BLaER1 treated with 17β-estradiol and CSF1 and Interleukin-3, amounts not matched to agents 10 nM and 100 nM (cell line): ENCODE results near the gene SOBP.

ENCODE experiments used
- H3K27ac ChIP-seq, 11 experiments: shearing (Covaris generic); formaldehyde crosslinking; 2 replicates each; pipeline ENCODE4 v1.8.1; 2022
- H3K27me3 ChIP-seq, 11 experiments: shearing (Covaris generic); formaldehyde crosslinking; 2 replicates each; pipeline ENCODE4 v1.8.1; 2022
- H3K36me3 ChIP-seq, 11 experiments: shearing (Covaris generic); formaldehyde crosslinking; 2 replicates each; pipeline ENCODE4 v1.8.1; 2022
- H3K4me1 ChIP-seq, 10 experiments: shearing (Covaris generic); formaldehyde crosslinking; 2 replicates each; pipeline ENCODE4 v1.8.1; 2022
- H3K4me2 ChIP-seq, 11 experiments: shearing (Covaris generic); formaldehyde crosslinking; 2 replicates each; pipeline ENCODE4 v1.8.1; 2022
- H3K4me3 ChIP-seq, 10 experiments: shearing (Covaris generic); formaldehyde crosslinking; 2 replicates each; pipeline ENCODE4 v1.8.1; 2022
- H3K9ac ChIP-seq, 11 experiments: shearing (Covaris generic); formaldehyde crosslinking; 2 replicates each; pipeline ENCODE4 v1.8.1; 2022
- H3K9me3 ChIP-seq, 11 experiments: shearing (Covaris generic); formaldehyde crosslinking; replicated peaks in 1 of 11; 2 replicates each; pipeline ENCODE4 v1.8.1; 2022
- H4K20me1 ChIP-seq, 11 experiments: shearing (Covaris generic); formaldehyde crosslinking; 2 replicates each; pipeline ENCODE4 v1.8.1; 2022
- Cebpa-rat ChIP-seq, 11 experiments: shearing (Covaris generic); IDR thresholded peaks; 2 replicates each; pipeline ENCODE4 v1.8.1; 2022

Gene SOBP

DNA sequence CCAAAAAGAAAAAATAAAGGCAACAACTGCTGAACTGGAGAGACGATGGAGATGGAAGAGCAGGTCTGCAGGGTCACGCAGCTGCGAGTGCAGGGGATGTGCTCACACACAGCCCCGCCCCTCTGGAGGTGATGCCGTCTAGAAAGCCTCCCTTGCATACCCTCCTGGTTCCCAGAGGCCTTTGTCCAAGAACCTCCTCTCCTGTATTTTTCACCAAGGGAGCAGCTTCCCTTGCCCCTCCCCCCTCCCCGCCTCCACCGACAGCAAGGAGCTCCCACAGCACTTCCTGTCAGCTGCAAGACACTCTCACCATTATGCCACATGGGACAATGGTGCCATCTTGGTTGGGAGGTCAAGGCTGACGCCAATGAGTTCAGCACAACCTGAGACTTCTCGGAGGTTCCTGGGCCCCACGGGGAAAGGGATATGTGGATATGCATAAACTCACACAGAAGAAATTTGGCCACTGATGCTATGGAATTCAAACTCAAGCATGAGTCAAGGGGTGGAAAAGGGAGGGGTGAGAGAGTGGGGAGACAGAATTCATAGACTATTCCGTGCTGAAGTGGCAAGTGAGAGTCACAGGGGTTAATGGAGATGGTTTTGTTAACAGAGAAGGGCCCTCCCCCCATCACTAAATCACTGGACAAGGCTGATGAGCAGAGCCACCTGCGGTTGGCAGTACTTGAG is 201.3 kb downstream of the SOBP start:
- H3K9me3 ChIP-seq: peaks cover 0 to 22% (median 8%) of the 10 kb centered on the region in 11 experiments; a peak in 9 of 22 replicates
- H3K36me3 ChIP-seq: no peaks in the 10 kb centered on the region
- H3K4me1 ChIP-seq: peaks cover 9 to 26% (median 15%) of the 10 kb centered on the region in 10 experiments; a peak in 18 of 20 replicates
- peak overlapping the region; percentile 36 to 69 (median 59); a peak in 21 of 22 replicates for H3K4me2 ChIP-seq
- H4K20me1 ChIP-seq: no peaks in the 10 kb centered on the region
- no peak overlapping the region for H3K27ac ChIP-seq
- H3K27me3 ChIP-seq: no peaks in the 10 kb centered on the region
- no peak overlapping the region for H3K4me3 ChIP-seq
- no peak for TF ChIP-seq Cebpa-rat (IDR thresholded peaks at IDR 0.05)
- H3K9ac ChIP-seq: no peak overlapping the region

DNA sequence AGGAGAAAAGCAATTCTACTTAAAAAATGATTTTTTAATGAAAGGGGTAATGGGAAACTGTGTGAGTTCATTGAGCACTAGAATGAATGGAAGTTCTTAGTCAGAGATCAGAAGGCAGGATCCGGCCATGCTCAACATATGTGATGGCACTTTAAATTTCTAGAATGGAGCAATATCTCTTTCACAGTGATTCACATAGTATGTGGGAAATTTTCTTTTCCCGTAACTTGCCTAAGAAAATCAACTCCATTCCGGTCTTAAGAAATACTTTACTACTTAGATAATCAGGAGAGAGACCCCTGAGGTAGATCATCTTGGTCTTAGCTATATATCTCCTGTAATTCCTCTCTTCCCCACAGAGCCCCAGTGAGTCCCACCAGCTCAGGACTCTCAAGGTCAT is 202.4 kb downstream of the SOBP start:
- Histone ChIP-seq H3K4me2 (no peak overlapping the region), H3K36me3 (no peaks in the 10 kb centered on the region), H3K27ac (no peak overlapping the region), H3K9me3 (peaks cover 0 to 16% (median 4%) of the 10 kb centered on the region in 11 experiments; a peak in 9 of 22 replicates), H3K4me1 (peaks cover 9 to 26% (median 15%) of the 10 kb centered on the region in 10 experiments; a peak in 18 of 20 replicates), H3K4me3 (no peak overlapping the region), H4K20me1 (no peaks in the 10 kb centered on the region), H3K27me3 (no peaks in the 10 kb centered on the region), H3K9ac (no peak overlapping the region)
- TF ChIP-seq Cebpa-rat (IDR thresholded peaks at IDR 0.05): no peak

DNA sequence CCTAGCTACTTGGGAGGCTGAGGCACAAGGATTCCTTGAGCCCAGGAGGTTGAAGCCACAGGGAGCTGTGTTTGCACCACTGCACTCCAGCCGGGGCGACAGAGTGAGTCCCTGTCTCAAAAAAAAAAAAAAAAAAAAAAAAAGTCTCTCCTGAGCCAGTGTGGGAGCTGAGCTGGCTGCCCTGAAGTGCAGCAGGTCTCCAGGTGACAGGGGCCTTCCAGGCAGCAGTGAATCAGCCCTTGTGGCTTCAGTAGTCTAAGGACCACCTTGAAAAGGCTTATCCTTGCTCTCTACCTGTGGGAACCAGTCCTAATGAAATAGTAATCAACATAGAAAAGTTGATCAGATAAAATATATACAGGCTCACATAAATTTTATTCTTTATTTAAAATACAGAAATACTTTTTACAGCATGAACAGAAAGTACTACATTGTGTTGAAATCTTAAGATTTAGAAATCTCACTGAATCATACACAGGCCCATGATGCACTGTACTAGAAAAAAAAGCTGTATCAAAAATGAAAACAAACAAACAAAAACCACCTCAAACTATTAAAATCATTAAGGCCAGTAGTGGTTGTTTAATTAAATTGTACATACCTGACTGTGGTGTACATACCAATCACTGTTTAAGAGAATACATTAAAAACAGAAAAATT is 205.3 kb downstream of the SOBP start:
- no peak for TF ChIP-seq Cebpa-rat (IDR thresholded peaks at IDR 0.05)
- Histone ChIP-seq H3K9me3 (peaks cover 0 to 7% (median 0%) of the 10 kb centered on the region in 11 experiments; a peak in 3 of 22 replicates), H3K4me1 (peaks cover 9 to 24% (median 19%) of the 10 kb centered on the region in 10 experiments; a peak in 18 of 20 replicates), H3K4me2 (no peak overlapping the region), H3K4me3 (no peak overlapping the region), H3K27ac (no peak overlapping the region), H3K9ac (no peak overlapping the region), H3K36me3 (no peaks in the 10 kb centered on the region), H3K27me3 (no peaks in the 10 kb centered on the region; a peak in 1 of 22 replicates), H4K20me1 (no peaks in the 10 kb centered on the region)

DNA sequence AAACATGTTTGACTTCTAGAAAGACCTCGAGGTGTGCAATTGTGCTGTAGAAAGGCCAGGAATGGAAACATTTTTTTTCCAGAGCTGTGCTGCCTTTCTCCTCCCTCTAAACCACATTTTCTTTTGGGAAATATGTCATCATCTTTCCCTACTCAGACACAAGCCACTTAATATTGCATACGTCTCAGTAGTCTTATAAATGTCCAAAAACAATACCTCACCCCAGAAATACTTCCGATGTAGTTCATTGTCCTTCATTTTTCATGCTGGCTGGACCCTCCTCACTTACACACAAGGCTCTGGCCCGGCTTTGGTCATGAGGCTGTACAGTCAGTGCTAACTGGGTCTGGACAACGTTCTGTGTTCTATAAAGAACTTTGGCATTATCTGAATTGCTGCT is 207.8 kb downstream of the SOBP start:
- Histone ChIP-seq H3K36me3 (no peaks in the 10 kb centered on the region), H4K20me1 (no peaks in the 10 kb centered on the region), H3K9ac (no peak overlapping the region), H3K9me3 (peaks cover 0 to 7% (median 0%) of the 10 kb centered on the region in 11 experiments; a peak in 3 of 22 replicates), H3K27ac (no peak overlapping the region), H3K4me1 (peaks cover 0 to 12% (median 6%) of the 10 kb centered on the region in 10 experiments; a peak in 6 of 20 replicates), H3K27me3 (no peaks in the 10 kb centered on the region; a peak in 1 of 22 replicates), H3K4me2 (no peak overlapping the region), H3K4me3 (no peak overlapping the region)
- no peak; a peak in 1 of 22 replicates for TF ChIP-seq Cebpa-rat (IDR thresholded peaks at IDR 0.05)

DNA sequence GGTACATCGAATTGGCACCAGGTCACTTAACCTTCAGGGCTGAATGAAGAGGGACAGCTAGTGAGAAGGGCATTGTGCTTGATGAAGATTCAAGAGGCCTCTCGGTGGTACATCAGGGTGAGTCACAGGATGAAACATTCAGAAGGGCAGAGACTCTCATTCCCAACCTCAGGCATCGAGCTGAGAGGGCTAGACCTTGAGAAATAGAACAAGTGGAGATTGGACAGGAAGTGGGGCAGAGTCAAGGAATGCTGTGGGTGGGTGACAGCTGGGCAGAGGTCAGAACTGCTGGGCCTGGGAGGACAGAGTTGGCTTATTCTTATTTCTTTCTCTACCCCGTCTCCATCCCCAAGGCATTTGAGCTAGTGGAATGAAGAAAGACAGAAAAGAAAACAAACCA is 208.2 kb downstream of the SOBP start:
- Histone ChIP-seq H3K4me1 (peaks cover 0 to 12% (median 6%) of the 10 kb centered on the region in 10 experiments; a peak in 6 of 20 replicates), H3K27ac (no peak overlapping the region), H3K9ac (no peak overlapping the region), H3K27me3 (no peaks in the 10 kb centered on the region; a peak in 1 of 22 replicates), H3K4me3 (no peak overlapping the region), H4K20me1 (no peaks in the 10 kb centered on the region), H3K4me2 (no peak overlapping the region), H3K9me3 (peaks cover 0 to 7% (median 0%) of the 10 kb centered on the region in 11 experiments; a peak in 3 of 22 replicates), H3K36me3 (no peaks in the 10 kb centered on the region)
- no peak for TF ChIP-seq Cebpa-rat (IDR thresholded peaks at IDR 0.05)

DNA sequence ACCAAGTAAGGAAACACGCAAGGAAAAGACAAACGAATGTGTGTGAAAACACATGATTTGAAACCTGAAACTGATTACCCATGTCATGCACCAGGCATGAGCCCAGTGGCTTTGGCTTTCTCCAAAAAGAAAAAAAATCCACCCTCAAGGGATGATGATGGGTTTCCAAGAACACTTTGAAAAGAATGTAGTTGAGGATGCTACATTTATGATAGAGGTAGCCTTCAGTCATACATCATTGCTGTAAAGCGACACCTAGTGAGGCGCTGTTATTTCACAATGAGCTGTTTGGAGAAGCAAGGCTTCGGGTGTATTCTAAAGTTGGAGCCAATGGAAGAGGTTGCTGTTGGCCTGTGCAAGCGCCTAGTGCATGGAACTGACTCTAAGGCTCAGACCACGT is 209.3 kb downstream of the SOBP start:
- Histone ChIP-seq H3K4me2 (peak overlapping the region in 8 of 11 experiments; percentile 5 to 56 (median 32); a peak in 9 of 22 replicates), H3K9ac (no peak overlapping the region), H3K4me3 (no peak overlapping the region), H3K27ac (no peak overlapping the region), H3K36me3 (no peaks in the 10 kb centered on the region), H4K20me1 (no peaks in the 10 kb centered on the region), H3K4me1 (peaks cover 0 to 12% (median 6%) of the 10 kb centered on the region in 10 experiments; a peak in 6 of 20 replicates), H3K9me3 (no peaks in the 10 kb centered on the region; a peak in 1 of 22 replicates), H3K27me3 (no peaks in the 10 kb centered on the region; a peak in 1 of 22 replicates)
- no peak for TF ChIP-seq Cebpa-rat (IDR thresholded peaks at IDR 0.05)

DNA sequence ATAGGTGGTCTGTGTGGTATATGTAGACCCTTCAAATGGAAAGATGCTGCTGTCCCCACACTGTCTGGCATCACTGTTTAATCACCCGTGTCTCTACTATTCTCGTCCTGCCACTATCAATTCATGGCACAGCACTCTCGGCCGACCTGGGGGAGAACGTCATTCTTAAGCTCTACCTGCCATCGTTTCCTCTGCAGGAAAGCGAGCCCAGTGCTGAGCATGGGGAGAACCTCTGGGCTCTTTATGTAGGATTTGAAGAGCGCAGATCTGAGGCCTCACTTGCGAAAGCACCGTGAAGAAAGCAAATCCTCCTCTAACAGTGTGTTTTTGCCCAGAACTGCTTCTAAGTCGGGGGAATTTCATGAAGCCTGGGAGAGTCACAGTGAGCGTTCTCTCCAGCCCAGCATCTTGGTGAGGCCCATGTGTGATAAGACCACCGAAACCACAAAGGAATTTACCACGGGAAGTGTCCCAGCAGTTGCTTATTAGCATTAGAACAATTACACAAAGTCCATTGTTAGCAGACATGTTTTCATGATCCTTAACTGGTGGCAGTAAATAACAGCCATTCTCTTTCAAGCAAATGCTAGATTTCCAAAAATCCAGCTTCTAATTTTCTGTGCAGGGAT is 209.9 kb downstream of the SOBP start:
- Histone ChIP-seq H3K4me2 (peak overlapping the region in 8 of 11 experiments; percentile 5 to 56 (median 32); a peak in 13 of 22 replicates), H3K9me3 (no peaks in the 10 kb centered on the region), H3K9ac (no peak overlapping the region), H4K20me1 (no peaks in the 10 kb centered on the region), H3K27me3 (no peaks in the 10 kb centered on the region; a peak in 1 of 22 replicates), H3K36me3 (no peaks in the 10 kb centered on the region), H3K27ac (no peak overlapping the region), H3K4me1 (peaks cover 0 to 12% (median 6%) of the 10 kb centered on the region in 10 experiments; a peak in 6 of 20 replicates), H3K4me3 (no peak overlapping the region)
- no peak for TF ChIP-seq Cebpa-rat (IDR thresholded peaks at IDR 0.05)

DNA sequence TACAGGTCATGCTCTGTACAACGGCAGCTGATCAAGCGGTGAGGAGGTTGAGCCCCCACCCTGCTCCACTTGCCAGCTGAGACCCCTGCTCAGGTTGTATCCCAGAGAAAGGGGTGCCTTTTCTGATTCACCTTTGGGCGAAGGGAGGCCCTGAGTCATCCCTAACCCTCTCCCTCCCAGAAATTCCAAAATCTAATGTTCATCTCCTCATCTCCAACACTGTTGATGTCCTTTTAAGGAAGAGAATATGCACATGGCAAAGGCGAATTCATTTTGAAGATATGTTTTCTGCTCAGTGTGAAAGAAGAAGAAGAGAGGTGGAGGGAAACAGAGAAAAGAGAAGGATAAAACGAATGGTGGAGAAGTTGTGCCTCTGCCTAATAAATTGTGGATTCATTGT is 213.7 kb downstream of the SOBP start:
- Histone ChIP-seq H3K9me3 (no peaks in the 10 kb centered on the region), H4K20me1 (no peaks in the 10 kb centered on the region)
- no peak for TF ChIP-seq Cebpa-rat (IDR thresholded peaks at IDR 0.05)

More for the DNA sequence above, 213.7 kb downstream of the SOBP start:
- no peaks in the 10 kb centered on the region for H3K36me3 ChIP-seq
- no peaks in the 10 kb centered on the region; a peak in 1 of 22 replicates for H3K27me3 ChIP-seq
- H3K4me2 ChIP-seq: no peak overlapping the region
- H3K27ac ChIP-seq: no peak overlapping the region
- H3K4me3 ChIP-seq: no peak overlapping the region
- peaks cover 0 to 22% (median 9%) of the 10 kb centered on the region in 10 experiments; a peak in 11 of 20 replicates for H3K4me1 ChIP-seq
- no peak overlapping the region for H3K9ac ChIP-seq
